ENCODE data around the gene PTPRM. TPM values are rescaled to one million over a fixed set of nuclear protein-coding genes. Genes with fewer than 3 reads are reported as not detected.

Gene PTPRM
- total RNA-seq, 1 experiment from 2014 or later, result not detected

GRCh38 chr18:7876354-7877104 lies 309.4 kb downstream of the PTPRM start:
- intact Hi-C loops (cut with micrococcal nuclease; ENCODE audit: unreplicated experiment), result no loop called here
- Histone ChIP-seq H3K9me3 (ENCODE audit: low read depth, low read length, poor library complexity, severe bottlenecking) (peaks cover 15% of the 10 kb centered on the region), H3K36me3 (ENCODE audit: insufficient read depth, low read length, poor library complexity, severe bottlenecking) (no peaks in the 10 kb centered on the region), H3K27me3 (replicated peaks; ENCODE audit: insufficient read depth, low read depth, low read length, poor library complexity) (no peaks in the 10 kb centered on the region), H3K4me3 (ENCODE audit: low read depth, low read length, poor library complexity, severe bottlenecking) (no peak overlapping the region), H3K27ac (ENCODE audit: low read depth, low read length, poor library complexity, severe bottlenecking) (no peak overlapping the region), H3K4me1 (ENCODE audit: insufficient read depth, low read length, poor library complexity, severe bottlenecking) (no peaks in the 10 kb centered on the region)
- CTCF ChIA-PET, result no interaction called here
- BruUV-seq (replicated peaks), result no TSS peak
- no peak for DNase-seq (ENCODE audit: low spot score)
- no peak for TF ChIP-seq CTCF (conservative IDR thresholded peaks at IDR 0.05; ENCODE audit: low read depth, low read length)
- TF ChIP-seq EZH2 (IDR thresholded peaks at IDR 0.05; ENCODE audit: borderline replicate concordance, low read depth, low read length, poor library complexity, severe bottlenecking), result no peak
- POLR2A ChIA-PET (ENCODE audit: low non-redundant PET), result no interaction called here

GRCh38 chr18:7877609-7878008 lies 310.5 kb downstream of the PTPRM start:
- intact Hi-C loops (cut with micrococcal nuclease; ENCODE audit: unreplicated experiment), result no loop called here
- no TSS peak for BruUV-seq (replicated peaks)
- POLR2A ChIA-PET (ENCODE audit: low non-redundant PET), result no interaction called here

GRCh38 chr18:7878265-7879211 lies 311.4 kb downstream of the PTPRM start:
- H3K27ac ChIP-seq (ENCODE audit: low read depth, low read length, poor library complexity, severe bottlenecking), result no peak overlapping the region
- H3K4me3 ChIP-seq (ENCODE audit: low read depth, low read length, poor library complexity, severe bottlenecking), result no peak overlapping the region
- no peak for TF ChIP-seq EZH2 (IDR thresholded peaks at IDR 0.05; ENCODE audit: borderline replicate concordance, low read depth, low read length, poor library complexity, severe bottlenecking)
- no peak for TF ChIP-seq CTCF (conservative IDR thresholded peaks at IDR 0.05; ENCODE audit: low read depth, low read length)
- intact Hi-C loops (cut with micrococcal nuclease; ENCODE audit: unreplicated experiment), result no loop called here
- peaks cover 10% of the 10 kb centered on the region for H3K9me3 ChIP-seq (ENCODE audit: low read depth, low read length, poor library complexity, severe bottlenecking)
- no peaks in the 10 kb centered on the region for H3K36me3 ChIP-seq (ENCODE audit: insufficient read depth, low read length, poor library complexity, severe bottlenecking)
- no peaks in the 10 kb centered on the region for H3K27me3 ChIP-seq (replicated peaks; ENCODE audit: insufficient read depth, low read depth, low read length, poor library complexity)
- no TSS peak for BruUV-seq (replicated peaks)
- ChIA-PET POLR2A (ENCODE audit: low non-redundant PET) (interaction anchor here (0.6 kb wide), 1 partner anchor 1315 kb away, joined by 7 read pairs; no protein-coding TSS in a partner anchor), CTCF (no interaction called here)
- no peak for DNase-seq (ENCODE audit: low spot score)
- no peaks in the 10 kb centered on the region for H3K4me1 ChIP-seq (ENCODE audit: insufficient read depth, low read length, poor library complexity, severe bottlenecking)

More at GRCh38 chr18:7877609-7878008, 310.5 kb downstream of the PTPRM start:
- Histone ChIP-seq H3K27me3 (replicated peaks; ENCODE audit: insufficient read depth, low read depth, low read length, poor library complexity) (no peaks in the 10 kb centered on the region), H3K27ac (ENCODE audit: low read depth, low read length, poor library complexity, severe bottlenecking) (no peak overlapping the region), H3K36me3 (ENCODE audit: insufficient read depth, low read length, poor library complexity, severe bottlenecking) (no peaks in the 10 kb centered on the region), H3K9me3 (ENCODE audit: low read depth, low read length, poor library complexity, severe bottlenecking) (peaks cover 10% of the 10 kb centered on the region), H3K4me3 (ENCODE audit: low read depth, low read length, poor library complexity, severe bottlenecking) (no peak overlapping the region), H3K4me1 (ENCODE audit: insufficient read depth, low read length, poor library complexity, severe bottlenecking) (no peaks in the 10 kb centered on the region)
- DNase-seq (ENCODE audit: low spot score), result no peak
- no peak for TF ChIP-seq EZH2 (IDR thresholded peaks at IDR 0.05; ENCODE audit: borderline replicate concordance, low read depth, low read length, poor library complexity, severe bottlenecking)
- CTCF ChIA-PET, result no interaction called here
